Measurements from ENCODE around the gene XRCC4.
"Not testable (repeated sequence)": the region's sequence is repeated elsewhere in the genome, so short reads cannot be mapped to it uniquely, and the experiment has no call there.

The XRCC4 gene

GRCh38 chr5:83341815-83342334 is 264.5 kb downstream of the XRCC4 start:
- no peak overlapping the region for H3K9ac ChIP-seq (ENCODE audit: low read depth, low read length)
- peaks cover 5% of the 10 kb centered on the region; the same call in 1 of the 2 replicates for H3K9me3 ChIP-seq (ENCODE audit: control insufficient read depth, insufficient read depth, low read length)
- H3K4me1 ChIP-seq (ENCODE audit: control insufficient read depth, insufficient read depth, low read length) = peaks cover 18% of the 10 kb centered on the region
- H3K27me3 ChIP-seq (ENCODE audit: control insufficient read depth, insufficient read depth, low read length) = no peaks in the 10 kb centered on the region
- H3K27ac ChIP-seq (ENCODE audit: low read depth, low read length) = no peak overlapping the region
- no peaks in the 10 kb centered on the region for H3K36me3 ChIP-seq (ENCODE audit: control insufficient read depth, insufficient read depth, low read length)
- no peak overlapping the region for H3K4me3 ChIP-seq (ENCODE audit: low read depth, low read length)

GRCh38 chr5:83342465-83342864 is 265.1 kb downstream of the XRCC4 start:
- Histone ChIP-seq H3K27me3 (ENCODE audit: control insufficient read depth, insufficient read depth, low read length) (no peaks in the 10 kb centered on the region), H3K9me3 (ENCODE audit: control insufficient read depth, insufficient read depth, low read length) (peaks cover 10% of the 10 kb centered on the region), H3K9ac (ENCODE audit: low read depth, low read length) (no peak overlapping the region), H3K36me3 (ENCODE audit: control insufficient read depth, insufficient read depth, low read length) (no peaks in the 10 kb centered on the region), H3K4me3 (ENCODE audit: low read depth, low read length) (no peak overlapping the region), H3K4me1 (ENCODE audit: control insufficient read depth, insufficient read depth, low read length) (peaks cover 18% of the 10 kb centered on the region), H3K27ac (ENCODE audit: low read depth, low read length) (no peak overlapping the region)

GRCh38 chr5:83343299-83343698 is 266.0 kb downstream of the XRCC4 start:
- no peaks in the 10 kb centered on the region for H3K27me3 ChIP-seq (ENCODE audit: control insufficient read depth, insufficient read depth, low read length)
- peaks cover 18% of the 10 kb centered on the region for H3K4me1 ChIP-seq (ENCODE audit: control insufficient read depth, insufficient read depth, low read length)
- H3K36me3 ChIP-seq (ENCODE audit: control insufficient read depth, insufficient read depth, low read length) = no peaks in the 10 kb centered on the region
- peaks cover 19% of the 10 kb centered on the region for H3K9me3 ChIP-seq (ENCODE audit: control insufficient read depth, insufficient read depth, low read length)
- H3K4me3 ChIP-seq (ENCODE audit: low read depth, low read length) = no peak overlapping the region
- no peak overlapping the region for H3K9ac ChIP-seq (ENCODE audit: low read depth, low read length)
- H3K27ac ChIP-seq (ENCODE audit: low read depth, low read length) = no peak overlapping the region

- no peaks in the 10 kb centered on the region for H3K36me3 ChIP-seq (ENCODE audit: control insufficient read depth, insufficient read depth, low read length)
- H3K9ac ChIP-seq (ENCODE audit: low read depth, low read length) = no peak overlapping the region
- no peak overlapping the region for H3K4me3 ChIP-seq (ENCODE audit: low read depth, low read length)
- no peaks in the 10 kb centered on the region for H3K27me3 ChIP-seq (ENCODE audit: control insufficient read depth, insufficient read depth, low read length)
- H3K27ac ChIP-seq (ENCODE audit: low read depth, low read length) = no peak overlapping the region
- H3K4me1 ChIP-seq (ENCODE audit: control insufficient read depth, insufficient read depth, low read length) = peaks cover 15% of the 10 kb centered on the region
- H3K9me3 ChIP-seq (ENCODE audit: control insufficient read depth, insufficient read depth, low read length) = peaks cover 40% of the 10 kb centered on the region
Observed at GRCh38 chr5:83345423-83345822, 268.1 kb downstream of the XRCC4 start.

- H3K9me3 ChIP-seq (ENCODE audit: control insufficient read depth, insufficient read depth, low read length) = peaks cover 43% of the 10 kb centered on the region
- no peaks in the 10 kb centered on the region for H3K36me3 ChIP-seq (ENCODE audit: control insufficient read depth, insufficient read depth, low read length)
- no peaks in the 10 kb centered on the region for H3K27me3 ChIP-seq (ENCODE audit: control insufficient read depth, insufficient read depth, low read length)
- no peak overlapping the region for H3K9ac ChIP-seq (ENCODE audit: low read depth, low read length)
- H3K27ac ChIP-seq (ENCODE audit: low read depth, low read length) = no peak overlapping the region
- peaks cover 13% of the 10 kb centered on the region for H3K4me1 ChIP-seq (ENCODE audit: control insufficient read depth, insufficient read depth, low read length)
- H3K4me3 ChIP-seq (ENCODE audit: low read depth, low read length) = no peak overlapping the region
Observed at GRCh38 chr5:83348281-83348780, 271.0 kb downstream of the XRCC4 start.

GRCh38 chr5:83353231-83353630 is 275.9 kb downstream of the XRCC4 start:
- no peak overlapping the region for H3K4me3 ChIP-seq (ENCODE audit: low read depth, low read length)

GRCh38 chr5:83353774-83354173 is 276.4 kb downstream of the XRCC4 start:
- Histone ChIP-seq H3K27ac (ENCODE audit: low read depth, low read length) (peak overlapping the region; percentile 95), H3K9me3 (ENCODE audit: control insufficient read depth, insufficient read depth, low read length) (peaks cover 20% of the 10 kb centered on the region)

More at GRCh38 chr5:83353231-83353630, 275.9 kb downstream of the XRCC4 start:
- peak overlapping the region; percentile 95 for H3K27ac ChIP-seq (ENCODE audit: low read depth, low read length)
- no peak overlapping the region for H3K9ac ChIP-seq (ENCODE audit: low read depth, low read length)
- peaks cover 25% of the 10 kb centered on the region for H3K9me3 ChIP-seq (ENCODE audit: control insufficient read depth, insufficient read depth, low read length)
- H3K4me1 ChIP-seq (ENCODE audit: control insufficient read depth, insufficient read depth, low read length) = peaks cover 46% of the 10 kb centered on the region
- no peaks in the 10 kb centered on the region for H3K27me3 ChIP-seq (ENCODE audit: control insufficient read depth, insufficient read depth, low read length)
- H3K36me3 ChIP-seq (ENCODE audit: control insufficient read depth, insufficient read depth, low read length) = no peaks in the 10 kb centered on the region

DNA sequence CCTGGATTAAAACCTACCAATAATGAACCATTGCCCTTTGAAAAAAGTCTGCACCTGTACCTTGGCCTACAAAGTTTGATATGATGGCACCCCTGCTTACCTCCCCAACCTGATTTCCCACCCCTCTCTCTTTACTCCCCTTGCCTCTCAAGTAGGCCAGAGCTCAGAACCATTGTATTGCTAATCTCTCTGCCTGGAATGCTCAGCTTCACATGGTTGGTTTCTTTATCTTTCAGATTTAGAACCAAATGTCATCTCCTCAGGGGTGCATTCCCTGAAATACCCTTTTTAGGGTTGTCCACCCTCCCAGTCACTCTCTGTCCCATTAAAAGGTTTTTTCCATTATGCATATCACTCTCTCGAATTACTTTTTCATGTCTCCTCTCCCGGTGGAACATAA is 277.6 kb downstream of the XRCC4 start:
- H3K4me1 ChIP-seq (ENCODE audit: control insufficient read depth, insufficient read depth, low read length) = peaks cover 46% of the 10 kb centered on the region
- H3K9ac ChIP-seq (ENCODE audit: low read depth, low read length) = peak overlapping the region; percentile 59; the same call in 1 of the 2 replicates
- H3K36me3 ChIP-seq (ENCODE audit: control insufficient read depth, insufficient read depth, low read length) = no peaks in the 10 kb centered on the region
- peaks cover 11% of the 10 kb centered on the region for H3K9me3 ChIP-seq (ENCODE audit: control insufficient read depth, insufficient read depth, low read length)
- peak overlapping the region; percentile 95 for H3K27ac ChIP-seq (ENCODE audit: low read depth, low read length)
- peak overlapping the region; percentile 37 for H3K4me3 ChIP-seq (ENCODE audit: low read depth, low read length)
- no peaks in the 10 kb centered on the region for H3K27me3 ChIP-seq (ENCODE audit: control insufficient read depth, insufficient read depth, low read length)

More at GRCh38 chr5:83353774-83354173, 276.4 kb downstream of the XRCC4 start:
- peaks cover 46% of the 10 kb centered on the region for H3K4me1 ChIP-seq (ENCODE audit: control insufficient read depth, insufficient read depth, low read length)
- no peaks in the 10 kb centered on the region for H3K27me3 ChIP-seq (ENCODE audit: control insufficient read depth, insufficient read depth, low read length)
- no peak overlapping the region for H3K4me3 ChIP-seq (ENCODE audit: low read depth, low read length)
- H3K36me3 ChIP-seq (ENCODE audit: control insufficient read depth, insufficient read depth, low read length) = no peaks in the 10 kb centered on the region
- H3K9ac ChIP-seq (ENCODE audit: low read depth, low read length) = no peak overlapping the region

- not testable (repeated sequence) for H3K27me3 ChIP-seq (ENCODE audit: control insufficient read depth, insufficient read depth, low read length); H3K36me3 ChIP-seq (ENCODE audit: control insufficient read depth, insufficient read depth, low read length)
- Histone ChIP-seq H3K9ac (ENCODE audit: low read depth, low read length) (peak overlapping the region; percentile 7; the same call in 1 of the 2 replicates), H3K4me1 (ENCODE audit: control insufficient read depth, insufficient read depth, low read length) (peaks cover 46% of the 10 kb centered on the region), H3K4me3 (ENCODE audit: low read depth, low read length) (peak overlapping the region; percentile 37), H3K9me3 (ENCODE audit: control insufficient read depth, insufficient read depth, low read length) (peaks cover 11% of the 10 kb centered on the region), H3K27ac (ENCODE audit: low read depth, low read length) (peak overlapping the region; percentile 95)
Observed at GRCh38 chr5:83355482-83356014, 278.2 kb downstream of the XRCC4 start.

GRCh38 chr5:83357621-83358231 is 280.4 kb downstream of the XRCC4 start:
- peaks cover 11% of the 10 kb centered on the region for H3K9me3 ChIP-seq (ENCODE audit: control insufficient read depth, insufficient read depth, low read length)
- no peaks in the 10 kb centered on the region for H3K36me3 ChIP-seq (ENCODE audit: control insufficient read depth, insufficient read depth, low read length)
- no peak overlapping the region for H3K27ac ChIP-seq (ENCODE audit: low read depth, low read length)
- H3K4me3 ChIP-seq (ENCODE audit: low read depth, low read length) = no peak overlapping the region
- H3K27me3 ChIP-seq (ENCODE audit: control insufficient read depth, insufficient read depth, low read length) = no peaks in the 10 kb centered on the region
- H3K9ac ChIP-seq (ENCODE audit: low read depth, low read length) = no peak overlapping the region
- H3K4me1 ChIP-seq (ENCODE audit: control insufficient read depth, insufficient read depth, low read length) = peaks cover 40% of the 10 kb centered on the region

- no peak overlapping the region for H3K9ac ChIP-seq (ENCODE audit: low read depth, low read length)
- H3K4me1 ChIP-seq (ENCODE audit: control insufficient read depth, insufficient read depth, low read length) = peaks cover 13% of the 10 kb centered on the region
- H3K27ac ChIP-seq (ENCODE audit: low read depth, low read length) = no peak overlapping the region
- peaks cover 11% of the 10 kb centered on the region for H3K9me3 ChIP-seq (ENCODE audit: control insufficient read depth, insufficient read depth, low read length)
- no peaks in the 10 kb centered on the region for H3K27me3 ChIP-seq (ENCODE audit: control insufficient read depth, insufficient read depth, low read length)
- no peak overlapping the region for H3K4me3 ChIP-seq (ENCODE audit: low read depth, low read length)
- no peaks in the 10 kb centered on the region for H3K36me3 ChIP-seq (ENCODE audit: control insufficient read depth, insufficient read depth, low read length)
Observed at GRCh38 chr5:83360573-83360972, 283.2 kb downstream of the XRCC4 start.

Measured in HUES48 (cell line).